Activated naive CD8-positive, alpha-beta T cell treated with anti-CD3 and anti-CD28 coated beads, Interleukin-2, amount 50 U/mL, for 24 hours (primary cell): ENCODE data around the gene OR52E4.

ENCODE experiments used
- ATAC-seq: fragments of 150-1000 bp; cut with Tn5 transposase; one replicate; pipeline ENCODE4 v1.10.0; 2021
- DNase-seq: peaks from one replicate; pipeline ENCODE4 v3.0.0; 2021
- H3K27ac Mint-ChIP-seq: one replicate; pipeline ENCODE4 v1.8.0; 2021; ENCODE audit warnings: mild to moderate bottlenecking, mixed read lengths
- H3K27me3 Mint-ChIP-seq: one replicate; pipeline ENCODE4 v1.8.0; 2021; ENCODE audit warnings: mixed read lengths
- H3K36me3 Mint-ChIP-seq: one replicate; pipeline ENCODE4 v1.8.0; 2021; ENCODE audit warnings: low read depth, mixed read lengths
- H3K4me1 Mint-ChIP-seq: one replicate; pipeline ENCODE4 v1.8.0; 2021; ENCODE audit warnings: mixed read lengths
- H3K4me3 Mint-ChIP-seq: one replicate; pipeline ENCODE4 v1.8.0; 2021; ENCODE audit warnings: mild to moderate bottlenecking, moderate library complexity, mixed read lengths
- H3K9me3 Mint-ChIP-seq: one replicate; pipeline ENCODE4 v1.8.0; 2021; ENCODE audit warnings: mixed read lengths

The OR52E4 gene

DNA sequence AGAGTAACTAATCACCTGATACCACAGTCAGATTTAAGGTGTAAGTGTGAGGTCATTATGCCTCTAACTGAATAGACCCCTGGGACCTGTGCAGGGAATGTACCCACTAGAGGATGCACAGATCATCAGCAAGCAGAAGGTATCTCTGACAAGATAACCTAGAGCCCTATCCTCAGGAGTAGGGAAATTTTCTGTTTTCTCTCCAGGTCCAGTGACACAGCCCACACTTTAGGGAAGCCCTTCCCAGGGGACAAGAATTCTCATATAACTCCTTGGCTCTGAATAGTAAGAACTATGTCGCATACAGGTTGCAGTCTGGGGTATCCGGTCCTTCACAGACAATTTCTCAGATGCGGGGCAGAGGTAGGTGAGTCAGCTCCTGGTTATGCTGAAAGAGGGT is 12.5 kb downstream of the OR52E4 start, which contains the start of gene OR52E5:
TSS of gene OR52E5 (plus strand) at position 301 of the 400 bp plus-strand sequence. CDS start 7,569 bp downstream, outside the sequence.
- H3K27me3 Mint-ChIP-seq = peaks cover 2% of the 10 kb centered on the region
- no peaks in the 10 kb centered on the region for H3K9me3 Mint-ChIP-seq
- DNase-seq = no peak
- H3K27ac Mint-ChIP-seq = no peak within 1 kb of the TSS
- H3K36me3 Mint-ChIP-seq = no peaks in the 10 kb centered on the region
- H3K4me1 Mint-ChIP-seq = no peaks in the 10 kb centered on the region
- no peak for ATAC-seq
- no peak within 1 kb of the TSS for H3K4me3 Mint-ChIP-seq

DNA sequence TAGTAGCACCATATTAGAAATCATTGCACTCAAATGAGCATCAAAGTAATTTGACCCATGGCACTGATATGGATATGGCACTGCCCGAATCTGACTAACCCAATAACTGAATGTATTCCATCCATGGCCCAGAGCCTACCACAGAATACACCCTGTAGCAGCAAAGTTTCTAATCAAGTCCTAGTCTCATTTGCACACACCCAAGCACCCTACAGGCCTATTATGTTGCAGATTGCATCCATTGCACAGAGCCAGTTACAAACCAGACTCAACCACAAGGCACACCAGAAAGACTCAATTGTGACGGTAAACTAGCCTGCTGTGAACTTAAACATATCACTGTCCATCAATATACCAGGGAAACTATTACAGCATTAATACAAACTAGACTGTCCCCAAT is 19.1 kb downstream of the OR52E4 start:
- no peak overlapping the region for H3K27ac Mint-ChIP-seq
- no peak for DNase-seq
- ATAC-seq = no peak
- no peaks in the 10 kb centered on the region for H3K9me3 Mint-ChIP-seq
- H3K4me1 Mint-ChIP-seq = no peaks in the 10 kb centered on the region
- H3K36me3 Mint-ChIP-seq = no peaks in the 10 kb centered on the region
- H3K27me3 Mint-ChIP-seq = peaks cover 1% of the 10 kb centered on the region
- H3K4me3 Mint-ChIP-seq = no peak overlapping the region

DNA sequence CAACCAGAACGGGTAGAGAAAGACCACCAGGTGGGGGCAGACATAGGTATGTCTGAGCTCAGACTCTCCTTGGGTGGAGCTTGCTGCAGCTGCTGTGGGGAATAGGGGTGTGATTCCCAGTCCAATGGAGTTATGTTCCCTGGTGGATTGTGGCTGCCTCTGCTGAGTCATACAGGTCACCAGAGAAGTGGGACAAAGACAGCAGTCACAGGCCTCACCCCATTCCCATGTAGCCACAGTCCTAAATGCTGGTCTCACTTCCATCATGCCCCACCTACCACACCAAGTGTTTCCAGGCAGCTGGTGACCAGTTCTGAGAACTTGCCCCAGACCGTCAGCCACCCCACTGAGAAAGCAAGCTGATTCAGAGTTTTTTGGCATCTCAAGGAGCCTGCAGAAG is 30.1 kb downstream of the OR52E4 start:
- Mint-ChIP-seq H3K27me3 (peaks cover 24% of the 10 kb centered on the region), H3K4me3 (no peak overlapping the region), H3K27ac (no peak overlapping the region), H3K36me3 (no peaks in the 10 kb centered on the region), H3K4me1 (no peaks in the 10 kb centered on the region), H3K9me3 (peaks cover 6% of the 10 kb centered on the region)
- no peak for DNase-seq
- ATAC-seq = no peak

DNA sequence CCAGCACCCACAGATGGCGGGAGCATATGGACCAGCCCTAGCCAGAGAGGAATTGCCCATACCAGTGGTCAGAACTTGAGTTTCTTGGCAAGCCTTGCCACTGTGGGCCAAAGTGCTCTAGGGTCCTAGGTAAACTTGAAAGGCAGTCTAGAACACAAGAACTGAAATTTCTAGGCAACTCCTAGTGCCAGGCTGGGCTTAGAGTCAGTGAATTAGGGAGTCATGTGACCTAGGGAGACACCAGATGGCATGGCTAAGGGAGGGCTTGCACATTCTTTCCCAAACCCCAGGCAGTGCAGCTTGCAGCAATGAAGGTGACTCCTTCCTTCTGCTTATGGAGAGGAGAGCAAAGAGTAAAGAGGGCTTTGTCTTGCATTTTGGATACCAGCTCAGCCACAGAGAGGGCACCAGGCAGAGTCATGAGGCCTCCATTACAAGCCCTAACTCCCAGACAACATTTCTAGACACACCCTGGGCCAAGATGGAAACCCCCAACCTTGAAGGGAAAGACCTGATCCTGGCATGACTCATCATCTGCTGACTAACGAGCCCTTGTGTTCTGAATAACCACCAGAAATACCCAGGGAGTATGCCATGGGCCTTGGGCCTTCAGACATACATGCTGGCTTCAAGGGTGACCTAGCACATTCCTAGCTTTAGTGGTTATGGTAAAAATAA is 42.5 kb downstream of the OR52E4 start:
- H3K27ac Mint-ChIP-seq = no peak overlapping the region
- H3K9me3 Mint-ChIP-seq = peaks cover 21% of the 10 kb centered on the region
- ATAC-seq = peak; percentile 82
- no peak overlapping the region for H3K4me3 Mint-ChIP-seq
- no peaks in the 10 kb centered on the region for H3K27me3 Mint-ChIP-seq
- peaks cover 2% of the 10 kb centered on the region for H3K36me3 Mint-ChIP-seq
- DNase-seq = peak; percentile 12
- no peaks in the 10 kb centered on the region for H3K4me1 Mint-ChIP-seq

DNA sequence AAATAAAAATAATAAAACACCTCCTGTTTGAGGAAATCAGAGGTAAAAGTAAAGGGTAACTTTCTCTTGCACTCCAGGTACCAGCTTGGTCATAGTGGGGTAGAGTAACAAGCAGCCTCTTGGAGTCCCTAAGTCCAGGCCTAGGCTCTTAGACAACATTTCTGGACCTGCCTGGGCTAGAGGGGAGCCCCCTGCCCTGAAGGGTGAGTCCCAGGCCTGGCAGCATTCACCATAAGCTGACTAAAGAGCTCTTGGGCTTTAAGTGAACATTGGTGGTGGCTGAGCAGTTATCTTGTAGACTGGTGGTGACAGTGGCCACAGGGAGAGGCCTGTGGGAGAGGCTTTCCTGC is 43.0 kb downstream of the OR52E4 start:
- no peaks in the 10 kb centered on the region for H3K27me3 Mint-ChIP-seq
- H3K36me3 Mint-ChIP-seq = peaks cover 2% of the 10 kb centered on the region
- no peak for DNase-seq
- H3K9me3 Mint-ChIP-seq = peaks cover 26% of the 10 kb centered on the region
- H3K4me1 Mint-ChIP-seq = no peaks in the 10 kb centered on the region
- peak; percentile 46 for ATAC-seq
- H3K27ac Mint-ChIP-seq = no peak overlapping the region
- no peak overlapping the region for H3K4me3 Mint-ChIP-seq

DNA sequence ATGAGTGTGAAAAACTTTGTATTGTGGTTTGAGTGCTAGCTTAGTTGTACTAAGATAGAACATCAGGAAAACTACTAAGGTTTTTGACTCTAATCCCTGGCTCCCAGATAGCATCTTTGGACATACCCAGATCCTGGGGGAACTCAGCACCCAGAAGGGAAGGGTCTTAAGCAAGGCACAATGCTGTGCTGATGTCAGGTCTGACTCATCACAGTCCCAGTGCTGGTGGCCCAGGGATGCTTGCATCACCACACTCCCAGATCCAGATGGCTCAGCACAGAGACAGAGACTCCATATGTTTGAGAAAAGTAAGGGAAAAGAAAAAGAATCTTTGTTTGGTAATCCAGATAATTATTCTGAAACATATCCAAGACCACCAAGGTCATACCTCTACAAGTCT is 43.4 kb downstream of the OR52E4 start:
- H3K27ac Mint-ChIP-seq = no peak overlapping the region
- no peaks in the 10 kb centered on the region for H3K4me1 Mint-ChIP-seq
- ATAC-seq = no peak
- H3K27me3 Mint-ChIP-seq = no peaks in the 10 kb centered on the region
- H3K4me3 Mint-ChIP-seq = no peak overlapping the region
- peaks cover 2% of the 10 kb centered on the region for H3K36me3 Mint-ChIP-seq
- peaks cover 30% of the 10 kb centered on the region for H3K9me3 Mint-ChIP-seq
- DNase-seq = no peak

DNA sequence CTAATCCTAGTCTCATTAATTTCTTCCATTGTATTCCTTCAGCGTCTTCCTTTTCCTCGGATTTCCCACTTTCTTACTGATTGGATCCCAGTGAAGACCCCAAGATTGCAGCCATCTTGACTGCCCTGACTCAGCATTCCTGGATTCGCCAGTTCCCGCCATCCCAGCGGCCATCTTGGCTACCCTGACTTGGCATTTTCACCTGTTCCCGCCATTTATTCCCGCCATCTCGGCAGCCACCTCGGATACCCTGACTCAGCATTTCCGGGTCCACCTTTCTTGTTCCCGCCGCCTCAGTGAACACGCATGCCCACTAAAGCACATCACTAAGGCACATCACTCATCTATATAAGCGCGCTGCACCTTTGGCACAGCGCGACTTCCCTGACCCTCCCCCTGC is 47.8 kb downstream of the OR52E4 start:
- no peak overlapping the region for H3K4me3 Mint-ChIP-seq
- ATAC-seq (no peak), DNase-seq (no peak)
- H3K36me3 Mint-ChIP-seq = peaks cover 2% of the 10 kb centered on the region
- H3K9me3 Mint-ChIP-seq = peaks cover 28% of the 10 kb centered on the region
- no peaks in the 10 kb centered on the region for H3K27me3 Mint-ChIP-seq
- H3K27ac Mint-ChIP-seq = no peak overlapping the region
- no peaks in the 10 kb centered on the region for H3K4me1 Mint-ChIP-seq

DNA sequence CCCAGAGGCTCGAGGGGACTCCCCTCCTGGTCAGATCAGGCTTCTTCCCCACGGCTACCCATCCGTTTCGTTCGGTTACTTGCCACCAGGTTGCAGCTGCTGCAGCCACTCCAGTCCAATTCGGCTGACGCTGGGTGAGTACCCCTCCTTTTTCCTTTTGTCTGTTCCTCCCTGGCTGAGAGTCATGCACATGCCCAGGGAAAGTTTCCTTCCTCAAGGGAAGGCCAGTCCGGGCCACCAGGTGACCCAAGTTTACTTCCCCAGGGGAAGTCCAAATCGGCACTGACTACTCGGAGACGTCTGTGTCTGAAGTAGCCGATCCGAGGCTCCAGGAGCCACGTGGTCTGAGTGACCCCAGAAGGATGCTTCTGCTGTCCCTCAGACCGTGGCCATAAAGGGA is 48.4 kb downstream of the OR52E4 start:
- Mint-ChIP-seq H3K36me3 (peaks cover 2% of the 10 kb centered on the region), H3K4me3 (no peak overlapping the region), H3K9me3 (peaks cover 28% of the 10 kb centered on the region), H3K27me3 (no peaks in the 10 kb centered on the region), H3K27ac (no peak overlapping the region), H3K4me1 (no peaks in the 10 kb centered on the region)
- DNase-seq = no peak
- ATAC-seq = no peak

DNA sequence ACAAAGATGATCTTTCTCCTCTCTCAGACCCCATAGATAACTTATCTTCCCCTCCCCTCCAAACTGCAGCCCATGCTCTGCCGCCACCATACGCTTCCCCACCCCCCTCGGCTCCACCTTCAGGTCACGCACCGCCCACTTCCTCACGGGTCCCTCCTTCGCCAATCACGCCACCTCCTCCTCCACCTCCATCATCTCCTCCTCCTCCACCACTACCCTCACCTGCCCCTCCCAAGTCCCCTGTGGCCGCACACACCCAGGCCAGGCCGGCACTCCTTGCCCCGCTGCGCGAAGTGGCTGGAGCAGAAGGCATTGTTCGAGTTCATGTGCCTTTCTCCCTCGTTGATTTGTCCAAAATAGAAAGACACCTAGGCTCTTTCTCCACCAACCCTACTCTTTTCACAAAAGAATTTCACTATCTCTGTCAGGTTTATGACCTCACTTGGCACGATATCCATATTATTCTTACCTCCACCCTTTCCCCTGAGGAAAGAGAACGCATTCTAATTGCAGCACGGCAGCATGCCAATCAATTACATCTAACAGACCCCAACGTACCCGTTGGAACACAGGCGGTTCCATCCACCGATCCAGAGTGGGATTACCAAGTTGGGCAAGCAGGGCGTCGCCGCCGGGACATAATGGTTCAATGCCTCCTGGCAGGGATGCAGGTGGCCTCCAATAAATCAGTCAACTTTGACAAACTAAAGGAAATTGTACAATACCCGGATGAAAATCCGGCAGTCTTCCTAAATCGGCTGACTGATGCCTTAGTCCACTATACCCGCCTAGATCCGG is 49.3 kb downstream of the OR52E4 start:
- Mint-ChIP-seq H3K27me3 (no peaks in the 10 kb centered on the region), H3K9me3 (peaks cover 22% of the 10 kb centered on the region), H3K36me3 (no peaks in the 10 kb centered on the region), H3K27ac (no peak overlapping the region), H3K4me3 (no peak overlapping the region), H3K4me1 (no peaks in the 10 kb centered on the region)
- DNase-seq (no peak), ATAC-seq (no peak)

DNA sequence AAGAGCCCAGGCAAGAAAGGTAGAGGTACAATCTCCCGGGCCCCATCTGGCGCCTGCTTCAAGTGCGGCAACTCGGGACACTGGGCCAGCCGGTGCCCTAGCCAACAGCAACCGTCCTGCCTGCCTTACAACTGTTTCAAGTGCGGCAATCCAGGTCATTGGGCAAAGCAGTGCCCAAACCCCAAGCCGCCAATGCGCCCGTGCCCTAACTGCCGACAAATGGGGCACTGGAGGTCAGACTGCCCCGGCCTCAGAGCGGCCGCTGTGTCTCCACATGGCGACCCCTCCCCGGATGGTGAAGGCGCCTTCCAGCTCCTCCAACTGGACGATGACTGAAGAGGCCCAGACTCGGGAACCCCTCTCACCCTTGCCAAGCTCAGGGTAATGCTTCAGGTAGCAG is 50.2 kb downstream of the OR52E4 start:
- no peak for DNase-seq
- Mint-ChIP-seq H3K36me3 (no peaks in the 10 kb centered on the region), H3K4me1 (no peaks in the 10 kb centered on the region), H3K4me3 (no peak overlapping the region), H3K27ac (no peak overlapping the region), H3K27me3 (no peaks in the 10 kb centered on the region), H3K9me3 (peaks cover 19% of the 10 kb centered on the region)
- ATAC-seq = no peak

DNA sequence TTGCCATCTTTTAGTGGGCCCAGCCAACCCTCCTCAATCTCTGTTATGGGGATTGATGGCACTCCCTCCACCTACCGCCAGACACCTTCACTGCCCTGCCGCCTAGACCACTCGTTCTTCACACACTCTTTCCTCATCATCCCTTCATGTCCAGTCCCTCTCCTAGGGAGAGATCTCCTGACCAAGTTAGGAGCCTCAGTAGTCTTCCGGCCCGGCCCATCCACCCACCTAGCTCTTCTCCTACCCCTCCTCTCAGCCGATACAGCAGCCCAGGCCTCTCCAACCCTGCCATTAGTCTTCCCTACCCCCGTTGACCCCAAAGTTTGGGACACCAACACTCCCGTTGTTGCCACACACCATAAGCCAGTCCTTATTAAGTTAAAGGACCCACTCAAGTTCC is 50.6 kb downstream of the OR52E4 start:
- Mint-ChIP-seq H3K27ac (no peak overlapping the region), H3K36me3 (no peaks in the 10 kb centered on the region), H3K4me1 (no peaks in the 10 kb centered on the region), H3K9me3 (peaks cover 19% of the 10 kb centered on the region), H3K27me3 (no peaks in the 10 kb centered on the region), H3K4me3 (no peak overlapping the region)
- ATAC-seq = no peak
- DNase-seq = no peak

DNA sequence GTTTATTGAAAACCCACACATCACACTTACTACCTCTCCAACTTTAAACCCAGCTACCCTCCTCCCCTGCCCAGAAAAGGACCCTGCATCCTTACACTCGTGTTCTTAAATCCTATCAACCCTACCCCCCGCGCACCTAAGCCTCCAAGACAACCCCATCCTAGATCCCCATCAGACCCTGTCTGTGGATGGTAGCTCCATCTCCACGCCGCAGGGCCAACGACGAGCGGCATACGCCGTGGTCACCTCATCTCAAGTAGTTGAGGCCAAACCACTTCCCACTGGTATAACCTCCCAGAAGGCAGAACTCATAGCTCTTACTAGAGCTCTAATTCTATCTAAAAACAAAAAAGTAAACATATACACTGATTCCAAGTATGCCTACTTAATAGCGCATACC is 52.2 kb downstream of the OR52E4 start:
- H3K27me3 Mint-ChIP-seq = no peaks in the 10 kb centered on the region
- no peak overlapping the region for H3K27ac Mint-ChIP-seq
- DNase-seq = no peak

DNA sequence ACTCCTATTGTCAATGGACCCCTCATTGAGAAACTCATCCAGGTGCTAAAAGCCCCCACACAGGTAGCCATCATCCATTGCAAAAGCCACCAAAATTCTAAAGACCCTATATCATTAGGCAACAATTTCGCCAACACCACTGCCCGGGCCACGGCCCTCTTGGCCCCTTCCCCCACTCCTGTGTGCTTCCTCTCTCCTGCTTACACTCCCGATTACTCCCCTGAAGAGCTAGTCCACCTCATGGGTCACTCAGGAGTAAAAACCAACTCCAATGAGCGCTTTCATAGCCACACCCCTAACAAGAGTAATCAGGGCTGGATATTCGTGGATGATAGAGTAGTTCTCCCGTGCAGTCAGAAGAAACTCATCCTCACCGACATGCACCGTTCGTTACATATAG is 52.7 kb downstream of the OR52E4 start:
- DNase-seq = no peak
- Mint-ChIP-seq H3K27me3 (peaks cover 2% of the 10 kb centered on the region), H3K27ac (no peak overlapping the region), H3K4me3 (no peak overlapping the region), H3K4me1 (no peaks in the 10 kb centered on the region), H3K36me3 (no peaks in the 10 kb centered on the region), H3K9me3 (peaks cover 11% of the 10 kb centered on the region)
- ATAC-seq = no peak

More for the DNA sequence above, 52.2 kb downstream of the OR52E4 start:
- H3K9me3 Mint-ChIP-seq = peaks cover 13% of the 10 kb centered on the region
- H3K4me1 Mint-ChIP-seq = no peaks in the 10 kb centered on the region
- H3K4me3 Mint-ChIP-seq = no peak overlapping the region
- no peak for ATAC-seq
- no peaks in the 10 kb centered on the region for H3K36me3 Mint-ChIP-seq
